Aorta (tissue), 5 donors: Measurements from ENCODE around the gene HBG2. TPM values are rescaled to one million over a fixed set of nuclear protein-coding genes. Genes with fewer than 3 reads are reported as not detected.

Experiments used
- ATAC-seq: fragments of 200-7000 bp; cut with Tn5 transposase; one replicate; pipeline ENCODE4 v1.9.1; 2022; ENCODE audit warnings: moderate library complexity; ENCODE audit not compliant: low FRiP score
- DNase-seq, 2 donors: peaks; one replicate each; pipeline ENCODE4 v3.0.0-alpha.2; 2020
- H3K27ac ChIP-seq, 2 donors: one replicate each; pipeline ENCODE4 v1.5.1; 2013; ENCODE audit warnings: low read length in 2 of 2, mild to moderate bottlenecking in 2 of 2, moderate library complexity in 2 of 2, control low read depth in 1 of 2, inconsistent platforms in 1 of 2, low read depth in 1 of 2
- H3K27me3 ChIP-seq, 2 donors: one replicate each; pipeline ENCODE4 v1.6.1; 2013; ENCODE audit warnings: control low read depth in 1 of 2, low read length in 1 of 2, mild to moderate bottlenecking in 1 of 2, moderate library complexity in 1 of 2; ENCODE audit not compliant: insufficient read depth in 2 of 2, control insufficient read depth in 1 of 2
- H3K36me3 ChIP-seq, 2 donors: one replicate each; pipeline ENCODE4 v1.6.1; 2013; ENCODE audit warnings: control low read depth in 1 of 2, low read length in 1 of 2, mild to moderate bottlenecking in 1 of 2; ENCODE audit not compliant: insufficient read depth in 2 of 2, control insufficient read depth in 1 of 2
- H3K4me1 ChIP-seq, 2 donors: one replicate each; pipeline ENCODE4 v1.6.1; 2013; ENCODE audit warnings: low read length in 2 of 2, control low read depth in 1 of 2, mild to moderate bottlenecking in 1 of 2, moderate library complexity in 1 of 2; ENCODE audit not compliant: insufficient read depth in 2 of 2, control insufficient read depth in 1 of 2
- H3K4me3 ChIP-seq, 2 donors: one replicate each; pipeline ENCODE4 v1.5.1; 2013; ENCODE audit warnings: low read length in 2 of 2, control low read depth in 1 of 2, mild to moderate bottlenecking in 1 of 2
- H3K9me3 ChIP-seq: one replicate; pipeline ENCODE4 v1.6.1; 2013; ENCODE audit warnings: mild to moderate bottlenecking, low read length; ENCODE audit not compliant: control insufficient read depth
- WGBS, 2 donors: extraction: QIAGEN DNeasy Blood & Tissue Kit; methylation state at CpG; one replicate each; pipeline ENCODE4 v1.1.7; 2013; 5-methylcytosine and 5-hydroxymethylcytosine counted together
- intact Hi-C, 2 donors: fragments of 100-400 bp; cut with DNase I; formaldehyde crosslinking; loops; one replicate each; pipeline versions ENCODE4 v1.14.2 to v1.15.0; 2022
- polyA plus RNA-seq, 2 donors: library from polyadenylated mRNA; stranded (reverse); fragments of 200-250 nt; gene quantifications; one replicate each; pipeline ENCODE4 v1.2.3, GENCODE V29; 2013
- total RNA-seq, 2 donors: library from RNA; stranded (reverse); fragmentation: NEBNext Ultra II Directional; extraction: Animal tissue kit (Norgen Biotek cat#: 25700); gene quantifications; one replicate each; pipeline ENCODE4 v1.2.1, GENCODE V29; 2021
- donor health status: healthy with polysubstance abuse.
- donor health status: Bipolar disorder and iron deficiency.
- donor health status: DM: no; HTN: no; CAD: no.
- donor health status: DM: no; HTN: no; CAD: no.
- donor health status: DM: yes; HTN: yes; CAD: no.

Gene HBG2
- total and polyA plus RNA-seq, 4 donors = 0.23 to 0.78 TPM; not detected in 2

GRCh38 chr11:5232821-5233220 lies 21.8 kb downstream of the HBG2 start:
- Histone ChIP-seq H3K9me3 (no peaks in the 10 kb centered on the region), H3K36me3 (no peaks in the 10 kb centered on the region), H3K4me3 (no peak overlapping the region), H3K4me1 (no peaks in the 10 kb centered on the region), H3K27me3 (no peaks in the 10 kb centered on the region), H3K27ac (no peak overlapping the region)
- ATAC-seq (no peak), DNase-seq (no peak)
- whole genome bisulfite sequencing, 2 donors = 90 to 96% methylated on average over 2 of the region's 2 CpGs
- intact Hi-C loops = no loop called here

GRCh38 chr11:5232176-5232575 lies 22.4 kb downstream of the HBG2 start:
- H3K27me3 ChIP-seq = no peaks in the 10 kb centered on the region
- H3K9me3 ChIP-seq = no peaks in the 10 kb centered on the region
- ATAC-seq (no peak), DNase-seq (no peak)
- WGBS, 2 donors = 57 to 63% methylated on average over 3 of the region's 3 CpGs
- no peak overlapping the region for H3K27ac ChIP-seq
- H3K4me1 ChIP-seq = no peaks in the 10 kb centered on the region
- no peaks in the 10 kb centered on the region for H3K36me3 ChIP-seq
- intact Hi-C loops = no loop called here
- H3K4me3 ChIP-seq = no peak overlapping the region

GRCh38 chr11:5231111-5231510 lies 23.5 kb downstream of the HBG2 start:
- no peak for DNase-seq
- H3K27ac ChIP-seq = no peak overlapping the region
- H3K27me3 ChIP-seq = no peaks in the 10 kb centered on the region
- H3K9me3 ChIP-seq = no peaks in the 10 kb centered on the region
- intact Hi-C loops = no loop called here
- H3K4me1 ChIP-seq = no peaks in the 10 kb centered on the region
- H3K4me3 ChIP-seq = no peak overlapping the region
- no peak for ATAC-seq
- H3K36me3 ChIP-seq = no peaks in the 10 kb centered on the region
- WGBS, 2 donors = 81 to 86% methylated on average over 2 of the region's 2 CpGs

- intact Hi-C loops = no loop called here
- Histone ChIP-seq H3K9me3 (no peaks in the 10 kb centered on the region), H3K4me1 (no peaks in the 10 kb centered on the region), H3K36me3 (no peaks in the 10 kb centered on the region), H3K27ac (no peak overlapping the region), H3K27me3 (no peaks in the 10 kb centered on the region), H3K4me3 (no peak overlapping the region)
- DNase-seq = no peak
- ATAC-seq = no peak
- WGBS, 2 donors = 72 to 85% methylated on average over 1 of the region's 1 CpG
These were observed 24.3 kb downstream of the HBG2 start for GRCh38 chr11:5230266-5230665.

GRCh38 chr11:5229796-5230195 lies 24.8 kb downstream of the HBG2 start:
- WGBS, 2 donors = 77 to 79% methylated on average over 2 of the region's 2 CpGs
- Histone ChIP-seq H3K4me1 (no peaks in the 10 kb centered on the region), H3K36me3 (no peaks in the 10 kb centered on the region), H3K27ac (no peak overlapping the region), H3K4me3 (no peak overlapping the region), H3K9me3 (no peaks in the 10 kb centered on the region), H3K27me3 (no peaks in the 10 kb centered on the region)
- ATAC-seq (no peak), DNase-seq (no peak)
- intact Hi-C loops = no loop called here

- no peaks in the 10 kb centered on the region for H3K9me3 ChIP-seq
- no peak overlapping the region for H3K4me3 ChIP-seq
- H3K27me3 ChIP-seq = no peaks in the 10 kb centered on the region
- 73 to 80% methylated on average over 1 of the region's 1 CpG for WGBS, 2 donors
- intact Hi-C loops = no loop called here
- H3K27ac ChIP-seq = no peak overlapping the region
- ATAC-seq (no peak), DNase-seq (no peak)
- no peaks in the 10 kb centered on the region for H3K36me3 ChIP-seq
- H3K4me1 ChIP-seq = no peaks in the 10 kb centered on the region
These were observed 25.2 kb downstream of the HBG2 start for GRCh38 chr11:5229356-5229755.

- 58 to 59% methylated on average over 5 of the region's 5 CpGs for WGBS, 2 donors
These were observed 26.5 kb downstream of the HBG2 start for GRCh38 chr11:5228124-5228523.

GRCh38 chr11:5227681-5228080 lies 26.9 kb downstream of the HBG2 start:
- ATAC-seq (no peak), DNase-seq (no peak)
- H3K4me3 ChIP-seq = no peak overlapping the region

More at GRCh38 chr11:5228124-5228523, 26.5 kb downstream of the HBG2 start:
- no peaks in the 10 kb centered on the region for H3K27me3 ChIP-seq
- no peak overlapping the region for H3K4me3 ChIP-seq
- H3K9me3 ChIP-seq = no peaks in the 10 kb centered on the region
- intact Hi-C loops = no loop called here
- no peak for ATAC-seq
- no peaks in the 10 kb centered on the region for H3K36me3 ChIP-seq
- DNase-seq = no peak
- H3K4me1 ChIP-seq = no peaks in the 10 kb centered on the region
- H3K27ac ChIP-seq = no peak overlapping the region

GRCh38 chr11:5226732-5227310 lies 27.8 kb downstream of the HBG2 start, which contains the start of gene HBB:
Gene HBB (minus strand): TSS chr11:5227071. CDS start chr11:5227021, 50 bp downstream.
- intact Hi-C loops = no loop called here
- no peak within 1 kb of the TSS for H3K27ac ChIP-seq
- H3K4me3 ChIP-seq = no peak within 1 kb of the TSS
- no peaks in the 10 kb centered on the region for H3K36me3 ChIP-seq
- H3K27me3 ChIP-seq = no peaks in the 10 kb centered on the region
- 78 to 89% methylated on average over 3 of the region's 3 CpGs for WGBS, 2 donors
- peak; percentile 54 for ATAC-seq
- H3K9me3 ChIP-seq = no peaks in the 10 kb centered on the region
- H3K4me1 ChIP-seq = no peaks in the 10 kb centered on the region
- DNase-seq = no peak

More at GRCh38 chr11:5227681-5228080, 26.9 kb downstream of the HBG2 start:
- Histone ChIP-seq H3K36me3 (no peaks in the 10 kb centered on the region), H3K27me3 (no peaks in the 10 kb centered on the region), H3K9me3 (no peaks in the 10 kb centered on the region), H3K4me1 (no peaks in the 10 kb centered on the region), H3K27ac (no peak overlapping the region)
- 40 to 43% methylated on average over 1 of the region's 1 CpG for WGBS, 2 donors
- intact Hi-C loops = no loop called here
